Measurements from ENCODE around the gene YIF1A. TPM values are rescaled to one million over a fixed set of nuclear protein-coding genes. Genes with fewer than 3 reads are reported as not detected.

The YIF1A gene
- total RNA-seq, 1 experiment from 2014 or later = 54.7 TPM

GRCh38 chr11:66314561-66315497 is 25.9 kb upstream of the YIF1A start:
- Histone ChIP-seq H3K9me2 (ENCODE audit: insufficient read depth) (no peaks in the 10 kb centered on the region), H3K9me3 (ENCODE audit: control insufficient read depth in 1 of 2, insufficient read depth in 1 of 2, low read depth in 1 of 2, low read length in 2 of 2) (no peaks in the 10 kb centered on the region), H2AFZ (ENCODE audit: low read depth, low read length, poor library complexity, severe bottlenecking) (no peak overlapping the region), H3K9ac (ENCODE audit: low read length) (no peak overlapping the region), H3K27me3 (ENCODE audit: insufficient read depth, low read length) (no peaks in the 10 kb centered on the region), H3K27ac (ENCODE audit: low read depth, low read length) (no peak overlapping the region), H4K20me1 (ENCODE audit: insufficient read depth) (no peaks in the 10 kb centered on the region), H3K4me1 (ENCODE audit: control insufficient read depth in 1 of 2, insufficient read depth in 2 of 2, low read length in 2 of 2) (peaks cover 16 to 36% of the 10 kb centered on the region in 2 experiments), H3K4me3 (replicated peaks in 1 of 2; ENCODE audit: low read depth in 1 of 2, low read length in 2 of 2) (no peak overlapping the region), H3K79me2 (ENCODE audit: insufficient read depth, low read length) (no peaks in the 10 kb centered on the region), H3K36me3 (ENCODE audit: control insufficient read depth in 1 of 2, insufficient read depth in 2 of 2, low read length in 2 of 2) (no peaks in the 10 kb centered on the region), H3K4me2 (ENCODE audit: low read length) (no peak overlapping the region)
- POLR2A ChIA-PET = no interaction called here
- ATAC-seq = no peak
- no peak for DNase-seq (ENCODE audit: low read depth, low spot score)
- TF ChIP-seq EZH2phosphoT487 (IDR thresholded peaks at IDR 0.05; ENCODE audit: borderline replicate concordance) (no peak), CEBPB (IDR thresholded peaks at IDR 0.05; ENCODE audit: low read depth) (no peak), MAX (IDR thresholded peaks at IDR 0.05) (no peak), RAD21 (IDR thresholded peaks at IDR 0.05; ENCODE audit: low read depth) (no peak), EZH2 (IDR thresholded peaks at IDR 0.05) (no peak), SRF (IDR thresholded peaks at IDR 0.05; ENCODE audit: low read depth) (no peak), TCF7L2 (IDR thresholded peaks at IDR 0.05; ENCODE audit: borderline replicate concordance, extremely low read depth, insufficient read depth, insufficient read length) (no peak), JUND (IDR thresholded peaks at IDR 0.05) (no peak), CTCF (IDR thresholded peaks at IDR 0.05 in 2 of 3, conservative IDR thresholded peaks at IDR 0.05 in 1 of 3; ENCODE audit: borderline replicate concordance in 1 of 3, insufficient read depth in 1 of 3, low read depth in 2 of 3, low read length in 2 of 3) (no peak), ZFX (IDR thresholded peaks at IDR 0.05) (no peak)
- CTCF ChIA-PET = interaction anchor here (1.3 kb wide), 1 partner anchor 71 kb away, joined by 3 read pairs; no protein-coding TSS in a partner anchor
- RAD21 ChIA-PET (ENCODE audit: low non-redundant PET in 1 of 2, low total read pairs in 2 of 2, uncharacterized antibody in 2 of 2, unreplicated experiment in 2 of 2) = no interaction called here
- intact Hi-C loops (cut with micrococcal nuclease) = loop anchor here (5.0 kb wide), 2 partner anchors 57 to 72 kb away; partner anchors contain the start of gene SLC29A2
- no TSS peak for BruUV-seq (replicated peaks)

All from HCT116 (cell line).